Erythroblast (primary cell): ENCODE results near the gene KRT86.

ENCODE experiments used
- DNase-seq, 2 experiments: peaks; one replicate each; lab custom pipeline; 2025; lab: John Stamatoyannopoulos, UW
- GATA1 ChIP-seq: IDR thresholded peaks from 2 replicates; pipeline ENCODE4 v1.6.1; 2011; ENCODE audit warnings: low read depth, mild to moderate bottlenecking, control low read depth, low read length, moderate library complexity
- POLR2A ChIP-seq: IDR thresholded peaks from 2 replicates; pipeline ENCODE4 v1.6.1; 2011; ENCODE audit warnings: mild to moderate bottlenecking, low read length

The KRT86 gene

DNA sequence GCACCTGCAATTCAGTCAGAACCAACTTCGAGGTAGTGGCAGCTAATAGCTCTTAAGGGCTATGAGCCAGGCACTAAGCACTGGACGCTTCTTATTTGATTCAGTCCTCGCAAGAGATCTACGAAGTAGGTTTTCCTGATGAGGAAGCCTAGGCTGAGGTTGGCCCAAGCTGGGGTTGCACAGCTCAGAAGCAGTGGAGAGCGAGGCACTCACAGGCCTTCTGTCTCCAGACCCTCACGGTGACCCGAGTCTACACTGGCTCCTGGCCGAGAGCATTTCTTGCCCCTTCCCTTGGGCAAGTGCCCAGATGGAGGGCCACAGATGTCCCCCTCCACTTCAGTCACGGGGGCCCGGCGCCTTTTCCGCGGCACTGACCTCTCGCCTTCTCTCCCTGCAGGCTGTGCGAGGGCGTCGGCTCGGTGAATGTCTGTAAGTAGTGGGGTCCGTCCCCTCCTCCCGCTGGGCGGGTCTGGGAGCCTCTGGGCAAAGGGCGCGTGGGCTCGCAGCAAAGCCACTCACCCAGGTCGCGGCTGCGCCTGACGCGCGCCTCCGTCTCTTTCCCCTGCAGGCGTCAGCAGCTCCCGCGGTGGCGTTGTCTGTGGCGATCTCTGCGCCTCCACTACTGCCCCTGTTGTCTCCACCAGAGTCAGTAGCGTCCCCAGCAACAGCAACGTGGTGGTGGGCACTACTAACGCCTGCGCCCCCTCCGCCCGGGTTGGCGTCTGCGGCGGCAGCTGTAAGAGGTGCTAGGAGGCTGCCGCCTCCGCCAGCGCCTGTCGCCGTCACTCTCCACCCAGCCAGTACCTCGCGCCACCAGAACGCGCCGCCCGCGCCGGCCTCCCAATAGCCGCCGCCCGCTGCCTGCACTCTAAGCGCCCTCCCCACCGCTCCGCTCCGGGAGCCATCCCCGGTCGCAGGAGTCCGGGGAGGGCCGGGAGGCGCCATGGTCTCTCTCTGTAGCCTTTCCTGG is 33.7 kb downstream of the KRT86 start:
- peak; percentile 7 for DNase-seq
- no peak for TF ChIP-seq GATA1
- no peak for TF ChIP-seq POLR2A

DNA sequence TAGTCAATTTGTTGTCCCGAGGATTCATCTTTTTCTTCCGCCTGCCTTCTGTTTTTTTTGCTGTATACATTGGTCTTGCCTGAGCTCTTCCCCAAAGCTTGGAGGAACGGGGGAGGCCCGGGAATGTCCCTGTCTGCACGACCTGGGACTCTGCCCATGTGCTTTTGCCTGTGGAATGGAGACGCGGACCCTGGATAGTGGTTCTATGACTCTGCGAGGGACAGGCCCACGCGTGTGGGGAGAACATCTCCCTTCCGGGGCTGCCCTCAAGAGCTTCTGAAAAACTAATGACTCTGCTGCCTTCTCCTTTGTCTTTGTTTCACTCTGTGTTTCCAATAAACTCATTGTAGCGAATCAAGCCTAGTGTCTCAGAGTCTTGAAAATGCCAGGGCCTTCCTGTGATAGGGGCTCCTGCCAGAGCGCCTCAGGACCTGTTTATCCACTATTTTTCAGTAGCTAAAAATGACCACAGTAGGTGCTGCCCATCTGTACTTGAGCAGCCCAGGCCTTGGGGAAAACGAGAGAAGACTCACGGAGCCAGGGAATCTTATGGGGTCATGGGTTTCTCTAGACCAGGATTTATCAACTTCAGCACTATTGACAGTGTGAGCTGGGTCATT is 34.5 kb downstream of the KRT86 start:
- no peak for DNase-seq
- TF ChIP-seq GATA1 (no peak), POLR2A (no peak)

DNA sequence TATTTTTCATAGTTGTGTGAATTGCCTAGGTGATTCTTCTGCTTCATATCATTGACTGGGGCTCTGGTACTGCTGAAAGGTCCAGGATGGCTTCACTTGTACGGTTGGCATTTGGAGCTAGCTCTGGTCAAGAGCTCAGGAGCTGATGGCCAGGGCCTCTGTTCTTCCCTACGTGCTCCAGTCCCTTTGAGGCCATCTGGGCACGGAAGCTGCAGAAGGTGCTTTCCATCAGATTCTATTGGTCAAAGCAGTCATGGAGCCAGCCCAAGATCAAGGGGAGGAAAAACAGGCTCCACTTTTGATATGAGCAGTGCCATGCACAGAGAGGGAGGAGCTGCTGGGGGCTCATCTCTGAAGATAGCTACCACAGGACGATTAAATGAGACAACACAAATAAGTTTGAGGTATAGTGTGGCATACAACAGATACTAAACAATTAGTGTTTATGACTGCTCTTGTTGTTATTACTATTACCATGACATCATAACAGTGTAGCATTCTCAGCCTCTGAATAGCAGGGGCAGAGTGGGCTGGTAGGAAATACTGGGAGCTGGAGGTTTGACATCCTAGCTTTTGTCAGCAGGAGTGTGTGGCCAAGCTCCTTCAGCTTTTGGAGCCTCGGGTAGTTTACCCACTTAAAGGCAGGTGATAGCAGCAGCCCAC is 36.3 kb downstream of the KRT86 start:
- no peak for DNase-seq
- TF ChIP-seq POLR2A = no peak
- no peak for TF ChIP-seq GATA1

DNA sequence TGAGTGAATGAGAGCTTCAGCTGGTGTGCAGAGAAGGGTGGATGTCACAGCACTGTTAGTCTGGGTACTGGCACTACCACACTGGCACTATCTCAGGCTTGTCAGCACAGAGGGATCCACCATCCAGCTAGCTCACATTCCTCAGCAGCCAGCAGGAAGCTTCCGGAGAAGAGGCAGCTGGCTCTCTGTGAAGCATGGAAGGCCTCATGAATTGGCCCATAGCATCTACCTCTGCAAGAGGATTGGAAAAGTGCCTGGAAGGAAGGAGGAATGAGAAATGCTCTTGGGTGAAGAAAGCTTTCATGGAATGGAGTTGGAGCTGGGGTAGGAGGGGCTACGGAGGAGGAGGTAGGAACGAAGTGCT is 36.8 kb downstream of the KRT86 start:
- TF ChIP-seq GATA1 (no peak), POLR2A (no peak)
- no peak for DNase-seq

DNA sequence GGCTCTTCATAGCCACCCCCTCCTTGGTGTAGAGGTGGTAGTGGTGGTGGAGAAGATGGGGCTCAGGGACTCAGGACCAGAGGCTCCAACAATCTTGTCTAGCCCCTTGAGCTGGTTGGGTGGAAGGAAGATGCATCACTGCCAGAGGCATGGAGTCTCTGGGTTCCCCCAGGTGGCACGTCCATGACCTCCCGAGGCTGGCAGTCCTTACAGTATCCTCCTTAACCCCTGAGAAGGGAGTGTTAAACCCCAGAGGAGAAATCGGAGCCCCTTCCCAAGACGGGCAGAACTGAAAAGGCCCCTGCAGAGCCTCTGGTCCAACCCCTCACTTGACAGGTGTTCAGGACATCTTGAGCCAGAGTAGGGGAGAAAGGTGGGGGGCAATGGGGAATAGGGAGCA is 37.6 kb downstream of the KRT86 start:
- no peak for TF ChIP-seq GATA1
- TF ChIP-seq POLR2A = no peak
- DNase-seq = no peak

DNA sequence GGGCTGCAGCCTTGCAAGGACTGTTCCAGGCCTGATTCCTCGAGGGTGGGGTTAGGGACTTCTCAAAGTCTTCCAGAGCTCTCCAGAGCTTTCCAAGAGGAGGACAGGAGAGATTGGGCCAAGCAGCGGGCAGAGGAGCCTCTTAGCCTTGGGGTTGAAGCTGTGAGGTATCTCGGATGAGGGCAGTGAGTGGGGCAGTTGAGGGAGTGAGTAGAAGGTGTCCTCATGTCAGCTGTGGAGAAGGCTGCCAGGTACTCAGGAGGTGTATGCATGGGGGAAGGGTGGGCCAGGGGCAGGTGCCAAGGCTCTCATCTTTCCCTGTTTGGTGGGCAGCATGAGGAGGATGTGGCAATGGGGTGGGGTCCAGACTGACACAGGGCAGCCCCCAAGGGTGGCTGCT is 39.0 kb downstream of the KRT86 start:
- DNase-seq = no peak
- no peak for TF ChIP-seq GATA1
- no peak for TF ChIP-seq POLR2A

DNA sequence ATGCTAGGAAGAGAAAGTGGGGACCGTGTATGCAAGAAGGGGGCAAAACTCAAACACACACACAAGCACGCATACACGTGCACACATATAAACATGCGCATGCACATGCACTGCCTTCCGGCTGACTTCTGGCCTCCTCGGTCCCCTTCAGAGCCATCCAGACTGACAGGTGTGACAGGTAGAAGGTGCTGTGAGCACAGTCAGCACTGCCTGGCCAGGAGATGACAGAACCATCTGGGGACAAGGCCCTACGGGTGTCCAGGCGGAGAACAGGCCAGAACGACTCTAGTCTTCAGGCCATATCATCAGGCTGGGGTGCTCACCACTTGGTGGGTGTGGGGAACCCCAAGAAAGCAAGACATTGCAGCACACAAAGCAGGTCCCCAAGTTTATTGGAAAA is 39.5 kb downstream of the KRT86 start:
- no peak for DNase-seq
- TF ChIP-seq GATA1 (no peak), POLR2A (no peak)

DNA sequence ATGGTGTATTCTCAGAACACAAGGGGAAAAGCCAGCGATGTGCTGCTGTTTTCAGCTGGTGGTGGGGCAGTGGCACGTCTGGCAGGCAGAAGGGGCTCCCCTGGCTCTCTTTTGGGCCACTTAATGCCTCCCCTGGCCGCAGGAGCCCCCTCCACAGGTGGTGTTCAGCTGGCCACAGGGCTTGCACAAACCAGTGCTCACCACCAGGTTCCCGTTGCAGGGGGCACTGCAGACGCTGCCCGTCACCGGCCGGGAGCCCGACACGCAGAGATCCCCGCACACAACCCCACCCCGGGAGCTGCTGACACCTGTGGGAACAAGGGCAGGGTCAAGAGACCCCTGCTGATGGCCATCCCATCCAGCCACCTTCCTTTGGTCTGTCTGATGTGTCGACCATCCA is 40.1 kb downstream of the KRT86 start:
- TF ChIP-seq GATA1 (no peak), POLR2A (no peak)
- DNase-seq = no peak

DNA sequence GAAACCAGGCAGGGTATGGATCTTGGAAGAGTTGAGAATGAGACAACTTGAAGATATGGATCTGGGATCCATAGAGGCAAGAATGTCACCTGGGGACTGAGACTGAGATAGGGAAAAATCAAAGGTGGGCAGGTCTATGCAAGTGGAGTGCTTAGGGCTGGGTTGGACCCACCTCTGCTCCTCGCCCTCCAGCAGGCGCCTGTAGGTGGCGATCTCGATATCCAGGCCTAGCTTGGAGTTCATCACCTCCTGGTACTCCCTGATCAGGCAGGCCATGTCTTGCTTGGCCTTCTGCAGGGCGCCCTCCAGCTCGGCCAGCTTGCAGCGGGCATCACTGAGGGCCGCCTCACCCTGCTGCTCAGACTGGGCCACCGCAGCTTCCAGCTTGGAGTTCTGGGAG is 41.3 kb downstream of the KRT86 start:
- peak in 1 of 2 experiments; percentile 32 for DNase-seq

DNA sequence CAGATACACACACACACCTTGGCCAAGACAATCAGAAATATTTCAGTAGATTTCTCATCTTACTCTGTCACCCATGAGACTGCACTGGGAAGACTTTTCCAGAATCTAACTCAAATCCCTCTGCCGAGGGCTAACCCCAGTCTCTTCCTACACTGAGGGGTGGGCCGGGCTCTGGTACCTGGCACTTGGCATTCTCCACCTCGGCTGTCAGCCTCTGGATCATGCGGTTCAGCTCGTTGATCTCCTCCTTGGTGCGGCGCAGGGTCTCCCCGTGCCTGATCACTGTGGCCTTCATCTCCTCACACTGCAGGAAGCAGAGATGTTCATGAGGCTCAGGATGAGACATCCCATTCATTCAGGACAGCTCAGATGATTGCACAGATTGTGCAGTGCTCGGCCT is 41.8 kb downstream of the KRT86 start:
- no peak for DNase-seq
- no peak for TF ChIP-seq GATA1
- no peak for TF ChIP-seq POLR2A

DNA sequence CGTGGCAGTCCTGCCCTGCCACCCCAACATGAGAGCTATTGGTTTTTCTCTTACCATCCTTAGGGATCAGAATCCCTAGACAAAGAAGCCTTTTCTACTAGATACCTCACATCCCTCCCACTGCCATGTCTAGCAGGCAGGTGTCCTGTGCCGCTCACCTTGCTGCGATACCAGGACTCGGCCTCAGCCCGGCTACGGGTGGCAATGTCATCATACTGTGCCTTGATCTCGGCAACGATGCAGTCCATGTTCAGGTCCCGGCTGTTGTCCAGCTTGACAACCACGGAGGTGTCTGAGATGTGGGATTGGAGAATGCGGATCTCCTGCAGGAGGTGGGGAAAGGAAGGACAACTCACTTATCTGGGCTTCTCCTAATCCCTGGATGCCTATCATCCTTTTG is 42.3 kb downstream of the KRT86 start:
- DNase-seq = no peak
- TF ChIP-seq GATA1 = no peak
- no peak for TF ChIP-seq POLR2A

DNA sequence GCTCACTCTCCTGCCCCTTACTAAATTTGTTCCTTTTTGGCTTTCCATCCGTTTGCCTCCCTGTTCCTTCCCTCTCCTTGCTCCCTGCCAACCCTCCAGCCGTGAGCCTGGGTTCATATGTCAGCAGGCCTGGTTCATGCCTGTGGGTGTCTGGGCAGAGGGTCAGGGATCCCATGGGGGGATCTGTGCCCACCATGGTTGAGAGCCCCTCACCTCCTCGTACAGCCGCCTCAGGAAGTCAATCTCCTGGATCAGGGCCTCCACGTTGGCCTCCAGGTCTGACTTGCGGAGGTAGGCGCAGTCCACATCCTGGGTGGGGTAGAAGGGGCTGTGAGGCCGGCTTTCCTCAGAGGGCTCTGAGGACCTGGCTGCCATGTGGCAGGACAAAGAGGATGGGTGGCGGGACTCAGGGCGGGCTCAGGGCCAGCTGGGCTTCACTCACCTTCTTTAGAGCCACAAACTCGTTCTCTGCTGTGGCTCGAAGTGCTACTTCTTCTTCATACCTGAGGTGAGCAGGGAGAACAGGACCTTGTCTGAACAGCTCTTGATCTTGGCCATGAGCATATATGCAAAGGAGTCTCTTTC is 43.1 kb downstream of the KRT86 start:
- DNase-seq = no peak
- no peak for TF ChIP-seq GATA1

DNA sequence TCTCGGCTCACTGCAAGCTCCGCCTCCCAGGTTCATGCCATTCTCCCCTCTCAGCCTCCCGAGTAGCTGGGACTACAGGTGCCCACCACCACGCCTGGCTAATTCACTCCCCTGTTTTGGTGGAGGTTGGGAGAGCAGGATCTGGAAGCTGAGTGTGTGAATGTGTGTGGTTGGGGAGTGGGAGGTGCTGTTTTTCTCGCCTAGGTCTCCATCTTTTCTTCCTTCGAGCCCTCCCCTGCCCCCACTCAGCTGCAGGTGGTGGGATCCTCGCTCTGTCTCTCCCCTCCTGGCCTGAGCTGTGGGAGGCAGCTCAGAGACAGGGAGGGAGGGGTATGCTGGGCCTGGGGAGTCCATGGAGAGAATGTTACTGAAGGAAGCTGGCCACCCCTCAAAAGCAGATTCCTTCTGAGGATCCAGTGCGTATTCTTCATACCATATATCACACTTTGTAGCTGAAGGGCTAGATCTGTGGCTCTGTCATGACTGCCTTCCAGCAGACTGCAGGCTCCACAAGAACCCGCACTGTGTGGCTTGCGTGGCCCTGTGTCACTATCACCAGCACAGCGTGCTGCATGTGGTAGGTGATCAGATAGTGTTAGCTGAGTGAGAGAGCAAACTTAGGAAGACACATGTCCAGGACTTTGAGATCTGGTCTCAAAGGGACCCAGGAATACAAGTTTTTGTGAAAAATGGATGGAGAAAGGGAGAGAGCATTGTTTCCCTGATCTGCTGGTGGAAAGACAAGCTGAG is 44.0 kb downstream of the KRT86 start:
- TF ChIP-seq GATA1 (no peak), POLR2A (no peak)
- DNase-seq = no peak

DNA sequence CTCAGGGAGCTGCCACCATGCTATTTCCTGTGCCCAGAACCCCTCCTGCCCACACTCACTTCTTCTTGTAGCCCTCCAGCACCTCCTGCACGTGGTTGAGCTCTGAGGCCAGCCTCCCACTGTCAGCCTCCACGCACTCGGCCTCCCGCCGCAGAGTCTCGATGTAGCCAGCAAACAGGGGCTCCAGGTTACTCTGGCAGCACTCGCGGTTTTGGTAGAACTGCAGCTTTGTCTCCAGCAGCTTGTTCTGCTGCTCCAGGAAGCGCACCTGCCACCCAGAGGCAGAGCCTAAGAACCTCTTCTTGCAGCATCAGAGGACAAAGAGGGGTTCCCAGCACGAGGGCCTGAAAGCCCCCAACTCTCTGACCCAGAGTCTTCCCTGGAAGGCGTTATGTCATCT is 44.7 kb downstream of the KRT86 start:
- TF ChIP-seq POLR2A = no peak
- TF ChIP-seq GATA1 = no peak
- no peak for DNase-seq
